Tibial nerve (tissue), 3 donors: ENCODE data around the gene SLIT3.

Experiments used
- POLR2A ChIP-seq, 2 donors: fragments of 450-650 bp; IDR thresholded peaks; one replicate each; pipeline ENCODE4 v1.6.1; 2017; ENCODE audit warnings: antibody characterized with exemption in 2 of 2, mild to moderate bottlenecking in 2 of 2, moderate library complexity in 2 of 2
- TF ChIP-seq, protein P1 (sequence below), 5 experiments: fragments of 200-600 bp in 3 of 5; fragments of 450-650 bp in 2 of 5; sonication (generic) in 3 of 5; IDR thresholded peaks; one replicate each; pipeline ENCODE4 v1.5.1; 2016 to 2019; ENCODE audit warnings: antibody characterized with exemption in 5 of 5, mild to moderate bottlenecking in 3 of 5, moderate library complexity in 2 of 5

DNA sequence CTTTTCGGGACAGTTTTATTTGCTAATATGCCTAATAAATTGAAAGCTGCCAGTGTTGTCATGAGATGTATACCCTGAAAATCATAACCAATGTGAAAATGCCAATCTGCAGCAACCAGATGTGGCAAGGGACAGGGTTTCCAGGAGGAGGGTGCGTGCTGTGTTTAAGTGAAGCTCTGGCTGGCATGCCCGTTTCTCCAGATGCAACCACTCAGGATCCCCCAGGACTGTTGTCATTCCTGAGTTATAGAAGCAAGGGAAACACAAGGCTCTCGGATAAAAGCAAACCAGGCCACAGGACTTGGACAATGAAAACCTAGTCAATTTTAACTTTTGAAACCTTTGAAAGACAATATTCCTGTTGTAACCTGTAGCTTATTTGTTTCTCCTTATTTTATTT is 360.2 kb downstream of the SLIT3 start:
- TF ChIP-seq, protein P1, sequence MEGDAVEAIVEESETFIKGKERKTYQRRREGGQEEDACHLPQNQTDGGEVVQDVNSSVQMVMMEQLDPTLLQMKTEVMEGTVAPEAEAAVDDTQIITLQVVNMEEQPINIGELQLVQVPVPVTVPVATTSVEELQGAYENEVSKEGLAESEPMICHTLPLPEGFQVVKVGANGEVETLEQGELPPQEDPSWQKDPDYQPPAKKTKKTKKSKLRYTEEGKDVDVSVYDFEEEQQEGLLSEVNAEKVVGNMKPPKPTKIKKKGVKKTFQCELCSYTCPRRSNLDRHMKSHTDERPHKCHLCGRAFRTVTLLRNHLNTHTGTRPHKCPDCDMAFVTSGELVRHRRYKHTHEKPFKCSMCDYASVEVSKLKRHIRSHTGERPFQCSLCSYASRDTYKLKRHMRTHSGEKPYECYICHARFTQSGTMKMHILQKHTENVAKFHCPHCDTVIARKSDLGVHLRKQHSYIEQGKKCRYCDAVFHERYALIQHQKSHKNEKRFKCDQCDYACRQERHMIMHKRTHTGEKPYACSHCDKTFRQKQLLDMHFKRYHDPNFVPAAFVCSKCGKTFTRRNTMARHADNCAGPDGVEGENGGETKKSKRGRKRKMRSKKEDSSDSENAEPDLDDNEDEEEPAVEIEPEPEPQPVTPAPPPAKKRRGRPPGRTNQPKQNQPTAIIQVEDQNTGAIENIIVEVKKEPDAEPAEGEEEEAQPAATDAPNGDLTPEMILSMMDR (IDR thresholded peaks at IDR 0.05): no peak
- TF ChIP-seq POLR2A (IDR thresholded peaks at IDR 0.05): no peak
